ENCODE results near the gene CASP14. TPM values are rescaled to one million over a fixed set of nuclear protein-coding genes. Genes with fewer than 3 reads are reported as not detected.

The CASP14 gene
- total RNA-seq, 1 experiment from 2014 or later = not detected

DNA sequence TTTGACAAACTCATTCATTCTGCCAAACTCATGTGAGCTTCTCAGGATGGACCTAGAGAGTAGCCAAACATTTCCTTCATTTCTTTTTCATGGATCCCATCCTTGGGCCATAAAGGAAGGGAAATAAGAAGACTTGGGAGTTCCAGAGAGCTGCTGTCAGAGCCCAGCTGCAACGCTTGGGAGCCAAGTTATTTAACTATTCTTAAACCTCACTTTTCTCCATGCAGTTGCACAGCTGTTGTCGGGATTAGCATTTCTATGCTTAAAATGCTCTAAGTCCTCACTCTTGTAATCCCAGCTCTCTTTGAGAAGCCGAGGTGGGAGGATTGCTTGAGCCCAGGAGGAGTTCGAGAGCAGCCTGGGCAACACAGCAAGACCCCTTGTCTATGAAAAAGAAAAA lies 11.7 kb upstream of the CASP14 start:
- H3K9me3 ChIP-seq = no peaks in the 10 kb centered on the region
- Mint-ChIP-seq H3K4me3 (ENCODE audit: unreplicated experiment) (no peak overlapping the region), H3K4me1 (ENCODE audit: low read depth, unreplicated experiment) (no peaks in the 10 kb centered on the region), H3K9me3 (ENCODE audit: unreplicated experiment) (no peaks in the 10 kb centered on the region), H3K27ac (ENCODE audit: unreplicated experiment) (no peak overlapping the region), H3K36me3 (ENCODE audit: insufficient read depth, unreplicated experiment) (no peaks in the 10 kb centered on the region), H3K27me3 (ENCODE audit: insufficient read depth, unreplicated experiment) (peaks cover 16% of the 10 kb centered on the region)
- no peak for DNase-seq
- no TSS peak for BruUV-seq (replicated peaks)
- TF ChIP-seq, protein P1, sequence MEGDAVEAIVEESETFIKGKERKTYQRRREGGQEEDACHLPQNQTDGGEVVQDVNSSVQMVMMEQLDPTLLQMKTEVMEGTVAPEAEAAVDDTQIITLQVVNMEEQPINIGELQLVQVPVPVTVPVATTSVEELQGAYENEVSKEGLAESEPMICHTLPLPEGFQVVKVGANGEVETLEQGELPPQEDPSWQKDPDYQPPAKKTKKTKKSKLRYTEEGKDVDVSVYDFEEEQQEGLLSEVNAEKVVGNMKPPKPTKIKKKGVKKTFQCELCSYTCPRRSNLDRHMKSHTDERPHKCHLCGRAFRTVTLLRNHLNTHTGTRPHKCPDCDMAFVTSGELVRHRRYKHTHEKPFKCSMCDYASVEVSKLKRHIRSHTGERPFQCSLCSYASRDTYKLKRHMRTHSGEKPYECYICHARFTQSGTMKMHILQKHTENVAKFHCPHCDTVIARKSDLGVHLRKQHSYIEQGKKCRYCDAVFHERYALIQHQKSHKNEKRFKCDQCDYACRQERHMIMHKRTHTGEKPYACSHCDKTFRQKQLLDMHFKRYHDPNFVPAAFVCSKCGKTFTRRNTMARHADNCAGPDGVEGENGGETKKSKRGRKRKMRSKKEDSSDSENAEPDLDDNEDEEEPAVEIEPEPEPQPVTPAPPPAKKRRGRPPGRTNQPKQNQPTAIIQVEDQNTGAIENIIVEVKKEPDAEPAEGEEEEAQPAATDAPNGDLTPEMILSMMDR (IDR thresholded peaks at IDR 0.05; ENCODE audit: insufficient read depth in 1 of 2, low read depth in 1 of 2, low read length in 1 of 2, severe bottlenecking in 1 of 2, unreplicated experiment in 1 of 2) = no peak
- intact Hi-C loops (cut with micrococcal nuclease; ENCODE audit: unreplicated experiment) = no loop called here
- no peak overlapping the region for H3K4me3 ChIP-seq (ENCODE audit: low read depth, low read length)
- ChIA-PET POLR2A (no interaction called here), CTCF (no interaction called here)
- H3K27me3 ChIP-seq (replicated peaks; ENCODE audit: control insufficient read depth, insufficient read depth, low read length) = no peaks in the 10 kb centered on the region
- no peaks in the 10 kb centered on the region for H3K4me1 ChIP-seq
- no peaks in the 10 kb centered on the region for H3K36me3 ChIP-seq (ENCODE audit: control insufficient read depth, insufficient read depth, low read length)

DNA sequence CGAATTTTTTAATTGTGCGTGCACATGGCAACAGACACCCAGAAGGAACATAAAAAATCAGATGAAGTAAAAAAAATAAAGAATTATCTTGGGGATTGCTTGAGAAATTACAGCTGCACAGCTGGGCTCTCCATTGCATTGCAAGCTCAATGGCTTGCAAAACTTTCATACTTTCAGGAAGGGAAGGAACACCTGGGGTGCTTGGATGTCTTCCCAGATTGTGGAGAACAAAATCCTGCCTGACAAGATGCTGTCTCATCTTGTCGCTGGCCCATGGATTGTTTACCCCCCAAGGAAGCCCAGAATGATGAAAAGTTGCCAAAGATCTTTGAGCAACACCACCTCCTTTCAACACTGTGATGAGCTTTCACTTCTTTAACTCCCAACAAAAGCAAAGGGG lies 11.0 kb upstream of the CASP14 start:
- H3K4me1 Mint-ChIP-seq (ENCODE audit: low read depth, unreplicated experiment) = no peaks in the 10 kb centered on the region
- no peak overlapping the region for H3K4me3 Mint-ChIP-seq (ENCODE audit: unreplicated experiment)
- DNase-seq = no peak
- H3K9me3 ChIP-seq = no peaks in the 10 kb centered on the region
- BruUV-seq (replicated peaks) = no TSS peak
- no peak overlapping the region for H3K4me3 ChIP-seq (ENCODE audit: low read depth, low read length)
- H3K27me3 Mint-ChIP-seq (ENCODE audit: insufficient read depth, unreplicated experiment) = peaks cover 16% of the 10 kb centered on the region
- no peak overlapping the region for H3K27ac Mint-ChIP-seq (ENCODE audit: unreplicated experiment)
- H3K9me3 Mint-ChIP-seq (ENCODE audit: unreplicated experiment) = no peaks in the 10 kb centered on the region
- POLR2A ChIA-PET = no interaction called here
- no peaks in the 10 kb centered on the region for H3K36me3 ChIP-seq (ENCODE audit: control insufficient read depth, insufficient read depth, low read length)
- intact Hi-C loops (cut with micrococcal nuclease; ENCODE audit: unreplicated experiment) = no loop called here
- no peaks in the 10 kb centered on the region for H3K36me3 Mint-ChIP-seq (ENCODE audit: insufficient read depth, unreplicated experiment)
- no peaks in the 10 kb centered on the region for H3K4me1 ChIP-seq
- CTCF ChIA-PET = no interaction called here
- TF ChIP-seq, protein P1 (IDR thresholded peaks at IDR 0.05; ENCODE audit: insufficient read depth in 1 of 2, low read depth in 1 of 2, low read length in 1 of 2, severe bottlenecking in 1 of 2, unreplicated experiment in 1 of 2) = no peak
- no peaks in the 10 kb centered on the region for H3K27me3 ChIP-seq (replicated peaks; ENCODE audit: control insufficient read depth, insufficient read depth, low read length)

DNA sequence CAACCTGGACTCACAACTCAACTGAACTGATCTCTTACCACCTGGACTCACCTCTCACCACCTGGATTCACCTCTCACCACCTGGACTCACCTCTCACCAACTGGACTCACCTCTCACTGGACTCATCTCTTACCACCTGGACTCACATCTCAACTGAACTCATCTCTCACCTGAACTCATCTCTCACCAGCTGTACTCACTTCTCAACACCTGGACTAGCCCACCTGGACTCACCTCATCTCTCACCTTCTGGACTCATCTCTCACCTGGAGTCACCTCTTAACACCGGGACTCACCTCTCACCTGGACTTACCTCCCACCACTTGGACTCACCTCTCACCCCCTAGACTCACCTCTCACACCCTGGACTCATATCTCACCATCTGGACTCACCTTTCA lies 7.3 kb upstream of the CASP14 start:
- POLR2A ChIA-PET = no interaction called here
- H3K36me3 Mint-ChIP-seq (ENCODE audit: insufficient read depth, unreplicated experiment) = no peaks in the 10 kb centered on the region
- H3K9me3 ChIP-seq = no peaks in the 10 kb centered on the region
- no peak for DNase-seq
- H3K36me3 ChIP-seq (ENCODE audit: control insufficient read depth, insufficient read depth, low read length) = no peaks in the 10 kb centered on the region
- TF ChIP-seq, protein P1 (IDR thresholded peaks at IDR 0.05; ENCODE audit: insufficient read depth in 1 of 2, low read depth in 1 of 2, low read length in 1 of 2, severe bottlenecking in 1 of 2, unreplicated experiment in 1 of 2) = no peak
- intact Hi-C loops (cut with micrococcal nuclease; ENCODE audit: unreplicated experiment) = no loop called here
- CTCF ChIA-PET = no interaction called here
- H3K4me1 ChIP-seq = no peaks in the 10 kb centered on the region
- no TSS peak for BruUV-seq (replicated peaks)
- H3K4me3 Mint-ChIP-seq (ENCODE audit: unreplicated experiment) = no peak overlapping the region
- H3K27me3 ChIP-seq (replicated peaks; ENCODE audit: control insufficient read depth, insufficient read depth, low read length) = no peaks in the 10 kb centered on the region
- H3K4me3 ChIP-seq (ENCODE audit: low read depth, low read length) = no peak overlapping the region
- H3K4me1 Mint-ChIP-seq (ENCODE audit: low read depth, unreplicated experiment) = no peaks in the 10 kb centered on the region
- peaks cover 6% of the 10 kb centered on the region for H3K27me3 Mint-ChIP-seq (ENCODE audit: insufficient read depth, unreplicated experiment)
- no peaks in the 10 kb centered on the region for H3K9me3 Mint-ChIP-seq (ENCODE audit: unreplicated experiment)
- H3K27ac Mint-ChIP-seq (ENCODE audit: unreplicated experiment) = no peak overlapping the region
